Keratinocyte (primary cell): ENCODE data around the gene RETREG3. TPM values are rescaled to one million over a fixed set of nuclear protein-coding genes. Genes with fewer than 3 reads are reported as not detected.

ENCODE experiments used
- DNase-seq: peaks from one replicate; pipeline ENCODE4 v3.0.0-alpha.2; 2011; ENCODE audit warnings: low read depth, missing footprints, low spot score
- FAIRE-seq: peaks from 2 replicates; lab custom pipeline; 2011; peaks lifted over from hg19 to GRCh38; lab: Jason Lieb, UNC
- H2AFZ ChIP-seq: 2 replicates; pipeline ENCODE4 v1.6.0; 2012; ENCODE audit warnings: low read length, control low read depth, inconsistent platforms; ENCODE audit not compliant: control insufficient read depth
- H3K27ac ChIP-seq: 2 replicates; pipeline ENCODE4 v1.5.1; 2011; ENCODE audit warnings: low read length; ENCODE audit not compliant: control insufficient read depth, insufficient read depth
- H3K27me3 ChIP-seq: 3 replicates; pipeline ENCODE4 v1.6.0; 2011; ENCODE audit warnings: low read length; ENCODE audit not compliant: control insufficient read depth, insufficient read depth; ENCODE audit errors: extremely low read depth
- H3K36me3 ChIP-seq, 2 experiments: 2 replicates in 1 of 2; 3 replicates in 1 of 2; pipeline ENCODE4 v1.5.1; 2011; ENCODE audit warnings: low read length in 2 of 2, mild to moderate bottlenecking in 1 of 2; ENCODE audit not compliant: control insufficient read depth in 2 of 2, insufficient read depth in 2 of 2; ENCODE audit errors: extremely low read depth in 1 of 2
- H3K4me1 ChIP-seq: 3 replicates; pipeline ENCODE4 v1.5.1; 2011; ENCODE audit warnings: low read length; ENCODE audit not compliant: control insufficient read depth, insufficient read depth; ENCODE audit errors: extremely low read depth
- H3K4me2 ChIP-seq: 3 replicates; pipeline ENCODE4 v1.6.0; 2011; ENCODE audit warnings: low read depth, low read length; ENCODE audit not compliant: control insufficient read depth, insufficient read depth; ENCODE audit errors: extremely low read depth
- H3K4me3 ChIP-seq, 3 experiments: fragments of 200-600 bp in 1 of 3; sonication (generic) in 1 of 3; 2 replicates in 2 of 3; 3 replicates in 1 of 3; pipeline ENCODE4 v1.5.1; 2011 to 2016; ENCODE audit warnings: low read length in 3 of 3, mild to moderate bottlenecking in 3 of 3, control low read depth in 2 of 3, inconsistent platforms in 1 of 3, low read depth in 1 of 3, mixed read lengths in 1 of 3, mixed run types in 1 of 3, moderate library complexity in 1 of 3; ENCODE audit not compliant: control insufficient read depth in 2 of 3, insufficient read depth in 2 of 3; ENCODE audit errors: extremely low read depth in 1 of 3
- H3K79me2 ChIP-seq: 2 replicates; pipeline ENCODE4 v1.6.0; 2012; ENCODE audit warnings: low read length; ENCODE audit not compliant: control insufficient read depth, insufficient read depth
- H3K9ac ChIP-seq: 3 replicates; pipeline ENCODE4 v1.6.0; 2011; ENCODE audit warnings: low read length; ENCODE audit not compliant: control insufficient read depth, insufficient read depth; ENCODE audit errors: extremely low read depth
- H3K9me1 ChIP-seq: 3 replicates; pipeline ENCODE4 v1.6.0; 2011; ENCODE audit warnings: low read length; ENCODE audit not compliant: control insufficient read depth, insufficient read depth; ENCODE audit errors: extremely low read depth
- H3K9me3 ChIP-seq: 2 replicates; pipeline ENCODE4 v1.5.1; 2012; ENCODE audit warnings: low read depth, low read length; ENCODE audit not compliant: control insufficient read depth
- H4K20me1 ChIP-seq: 3 replicates; pipeline ENCODE4 v1.6.0; 2011; ENCODE audit warnings: low read length; ENCODE audit not compliant: control insufficient read depth, insufficient read depth; ENCODE audit errors: extremely low read depth
- EZH2 ChIP-seq: IDR thresholded peaks from one replicate; pipeline ENCODE4 v1.6.1; 2012; ENCODE audit warnings: inconsistent platforms, mild to moderate bottlenecking, low read length, moderate library complexity
- dilution Hi-C: fragments of 300-500 bp; cut with MboI; formaldehyde crosslinking; loops from one replicate; pipeline ENCODE4 v1.7.0; 2020; ENCODE audit warnings: low sequenced_read_pairs; ENCODE audit not compliant: extremely low pct_ligation_motif_present
- polyA plus RNA-seq, 5 experiments: library from polyadenylated mRNA; depleted of rRNA in 3 of 5; stranded (reverse) in 3 of 5; stranded (forward) in 1 of 5; unstranded in 1 of 5; fragments of >200 nt; gene quantifications; 1 replicate in 1 of 5; 2 replicates in 3 of 5; 3 replicates in 1 of 5; pipeline versions ENCODE4 v1.2.1 to v1.2.3, GENCODE V29; 2011 to 2012; ENCODE audit warnings: missing spikeins in 2 of 5, low read depth in 1 of 5, low replicate concordance in 1 of 5
- TF ChIP-seq, protein P1 (sequence below), 3 experiments: IDR thresholded peaks in 1 of 3; conservative IDR thresholded peaks in 1 of 3; optimal IDR thresholded peaks in 1 of 3; 2 replicates in 2 of 3; 3 replicates in 1 of 3; pipeline versions ENCODE3 to v1.5.1; 2011; ENCODE audit warnings: low read length in 3 of 3, mild to moderate bottlenecking in 3 of 3, moderate library complexity in 2 of 3, control low read depth in 1 of 3, inconsistent platforms in 1 of 3; ENCODE audit not compliant: insufficient read depth in 2 of 3; ENCODE audit errors: extremely low read depth in 1 of 3

RETREG3 gene
- polyA plus RNA-seq, 1 donor (not counting 4 experiments of a cell fraction or from before 2014, with no cell fraction given), result 25.2 TPM

DNA sequence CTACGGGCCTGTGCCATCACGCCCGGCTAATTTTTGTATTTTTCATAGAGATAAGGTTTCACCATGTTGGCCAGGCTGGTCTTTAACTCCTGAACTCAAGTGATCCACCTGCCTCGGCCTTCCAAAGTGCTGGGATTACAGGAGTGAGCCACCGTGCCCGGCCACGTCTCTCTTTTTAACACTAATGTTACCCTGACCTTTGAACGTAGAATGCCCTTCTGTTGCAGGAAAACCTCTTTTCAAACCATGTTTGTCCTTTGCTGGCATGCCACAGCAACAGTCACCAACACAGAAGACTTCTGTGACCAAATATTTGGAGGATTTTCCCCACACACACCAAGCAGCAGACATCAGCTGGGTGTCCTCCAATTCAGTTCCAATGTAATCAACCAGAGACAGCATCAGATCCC lies 64.3 kb downstream of the RETREG3 start:
- no peak for DNase-seq
- H3K4me1 ChIP-seq, result peaks cover 14% of the 10 kb centered on the region
- no peak overlapping the region for H3K4me2 ChIP-seq
- no peaks in the 10 kb centered on the region for H4K20me1 ChIP-seq
- TF ChIP-seq EZH2, result no peak
- TF ChIP-seq, protein P1, sequence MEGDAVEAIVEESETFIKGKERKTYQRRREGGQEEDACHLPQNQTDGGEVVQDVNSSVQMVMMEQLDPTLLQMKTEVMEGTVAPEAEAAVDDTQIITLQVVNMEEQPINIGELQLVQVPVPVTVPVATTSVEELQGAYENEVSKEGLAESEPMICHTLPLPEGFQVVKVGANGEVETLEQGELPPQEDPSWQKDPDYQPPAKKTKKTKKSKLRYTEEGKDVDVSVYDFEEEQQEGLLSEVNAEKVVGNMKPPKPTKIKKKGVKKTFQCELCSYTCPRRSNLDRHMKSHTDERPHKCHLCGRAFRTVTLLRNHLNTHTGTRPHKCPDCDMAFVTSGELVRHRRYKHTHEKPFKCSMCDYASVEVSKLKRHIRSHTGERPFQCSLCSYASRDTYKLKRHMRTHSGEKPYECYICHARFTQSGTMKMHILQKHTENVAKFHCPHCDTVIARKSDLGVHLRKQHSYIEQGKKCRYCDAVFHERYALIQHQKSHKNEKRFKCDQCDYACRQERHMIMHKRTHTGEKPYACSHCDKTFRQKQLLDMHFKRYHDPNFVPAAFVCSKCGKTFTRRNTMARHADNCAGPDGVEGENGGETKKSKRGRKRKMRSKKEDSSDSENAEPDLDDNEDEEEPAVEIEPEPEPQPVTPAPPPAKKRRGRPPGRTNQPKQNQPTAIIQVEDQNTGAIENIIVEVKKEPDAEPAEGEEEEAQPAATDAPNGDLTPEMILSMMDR (optimal IDR thresholded peaks at IDR 0.05 in 1 of 3, IDR thresholded peaks at IDR 0.05 in 1 of 3, conservative IDR thresholded peaks at IDR 0.05 in 1 of 3; ENCODE audit: extremely low read depth in 1 of 3, insufficient read depth in 2 of 3, low read length in 3 of 3), result no peak
- no peaks in the 10 kb centered on the region for H3K9me1 ChIP-seq
- no peak overlapping the region for H3K9ac ChIP-seq
- no peaks in the 10 kb centered on the region for H3K27me3 ChIP-seq
- no peak overlapping the region for H3K27ac ChIP-seq
- H3K9me3 ChIP-seq, result no peaks in the 10 kb centered on the region
- H3K36me3 ChIP-seq, result peaks cover 7 to 8% of the 10 kb centered on the region in 2 experiments
- H3K79me2 ChIP-seq, result no peaks in the 10 kb centered on the region
- no peak overlapping the region for H2AFZ ChIP-seq
- no peak overlapping the region for H3K4me3 ChIP-seq
- no peak for FAIRE-seq
- dilution Hi-C loops, result no loop called here

DNA sequence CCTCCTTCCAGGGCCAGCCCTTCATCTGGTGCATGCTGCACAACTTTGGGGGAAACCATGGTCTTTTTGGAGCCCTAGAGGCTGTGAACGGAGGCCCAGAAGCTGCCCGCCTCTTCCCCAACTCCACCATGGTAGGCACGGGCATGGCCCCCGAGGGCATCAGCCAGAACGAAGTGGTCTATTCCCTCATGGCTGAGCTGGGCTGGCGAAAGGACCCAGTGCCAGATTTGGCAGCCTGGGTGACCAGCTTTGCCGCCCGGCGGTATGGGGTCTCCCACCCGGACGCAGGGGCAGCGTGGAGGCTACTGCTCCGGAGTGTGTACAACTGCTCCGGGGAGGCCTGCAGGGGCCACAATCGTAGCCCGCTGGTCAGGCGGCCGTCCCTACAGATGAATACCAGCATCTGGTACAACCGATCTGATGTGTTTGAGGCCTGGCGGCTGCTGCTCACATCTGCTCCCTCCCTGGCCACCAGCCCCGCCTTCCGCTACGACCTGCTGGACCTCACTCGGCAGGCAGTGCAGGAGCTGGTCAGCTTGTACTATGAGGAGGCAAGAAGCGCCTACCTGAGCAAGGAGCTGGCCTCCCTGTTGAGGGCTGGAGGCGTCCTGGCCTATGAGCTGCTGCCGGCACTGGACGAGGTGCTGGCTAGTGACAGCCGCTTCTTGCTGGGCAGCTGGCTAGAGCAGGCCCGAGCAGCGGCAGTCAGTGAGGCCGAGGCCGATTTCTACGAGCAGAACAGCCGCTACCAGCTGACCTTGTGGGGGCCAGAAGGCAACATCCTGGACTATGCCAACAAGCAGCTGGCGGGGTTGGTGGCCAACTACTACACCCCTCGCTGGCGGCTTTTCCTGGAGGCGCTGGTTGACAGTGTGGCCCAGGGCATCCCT lies 65.7 kb downstream of the RETREG3 start:
- DNase-seq (no peak), FAIRE-seq (no peak)
- Histone ChIP-seq H4K20me1 (no peaks in the 10 kb centered on the region), H3K4me3 (no peak overlapping the region), H3K4me2 (no peak overlapping the region), H3K36me3 (peaks cover 7 to 8% of the 10 kb centered on the region in 2 experiments), H3K79me2 (no peaks in the 10 kb centered on the region), H3K9ac (no peak overlapping the region), H3K27ac (no peak overlapping the region), H3K4me1 (peaks cover 10% of the 10 kb centered on the region), H3K9me3 (no peaks in the 10 kb centered on the region), H3K9me1 (no peaks in the 10 kb centered on the region), H2AFZ (no peak overlapping the region), H3K27me3 (no peaks in the 10 kb centered on the region)
- dilution Hi-C loops, result no loop called here
- TF ChIP-seq, protein P1 (optimal IDR thresholded peaks at IDR 0.05 in 1 of 3, IDR thresholded peaks at IDR 0.05 in 1 of 3, conservative IDR thresholded peaks at IDR 0.05 in 1 of 3; ENCODE audit: extremely low read depth in 1 of 3, insufficient read depth in 2 of 3, low read length in 3 of 3), result no peak
- no peak for TF ChIP-seq EZH2
